Measurements from ENCODE around the gene SH3PXD2A.
"Not testable (repeated sequence)": the region's sequence is repeated elsewhere in the genome, so short reads cannot be mapped to it uniquely, and the experiment has no call there.

The SH3PXD2A gene

GRCh38 chr10:103764296-103765088, 90.9 kb downstream of the SH3PXD2A start:
- DNase-seq, result no peak

- peak in 1 of 2 experiments; percentile 32 for DNase-seq
Observed at GRCh38 chr10:103763374-103764202, 91.8 kb downstream of the SH3PXD2A start.

- no peak for DNase-seq
Observed at GRCh38 chr10:103762916-103763315, 92.5 kb downstream of the SH3PXD2A start.

DNA sequence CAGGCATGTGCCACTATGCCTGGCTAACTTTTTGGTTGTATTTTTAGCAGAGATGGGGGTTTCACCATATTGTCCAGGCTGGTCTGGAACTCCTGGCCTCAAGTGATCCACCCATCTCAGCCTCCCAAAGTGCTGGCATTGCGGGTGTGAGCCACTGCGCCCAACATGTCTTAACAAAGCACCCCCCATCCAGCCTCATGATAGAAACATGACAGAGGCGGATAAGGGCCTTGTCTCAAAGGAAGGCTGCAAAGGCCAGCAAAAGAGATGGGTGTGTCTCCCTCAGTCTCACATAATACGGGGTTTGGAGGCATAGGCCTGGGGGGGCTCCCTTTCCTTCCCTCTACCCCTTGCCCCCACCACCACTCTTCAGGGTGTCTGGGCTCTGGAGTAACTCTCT, 93.2 kb downstream of the SH3PXD2A start:
- DNase-seq, result no peak

DNA sequence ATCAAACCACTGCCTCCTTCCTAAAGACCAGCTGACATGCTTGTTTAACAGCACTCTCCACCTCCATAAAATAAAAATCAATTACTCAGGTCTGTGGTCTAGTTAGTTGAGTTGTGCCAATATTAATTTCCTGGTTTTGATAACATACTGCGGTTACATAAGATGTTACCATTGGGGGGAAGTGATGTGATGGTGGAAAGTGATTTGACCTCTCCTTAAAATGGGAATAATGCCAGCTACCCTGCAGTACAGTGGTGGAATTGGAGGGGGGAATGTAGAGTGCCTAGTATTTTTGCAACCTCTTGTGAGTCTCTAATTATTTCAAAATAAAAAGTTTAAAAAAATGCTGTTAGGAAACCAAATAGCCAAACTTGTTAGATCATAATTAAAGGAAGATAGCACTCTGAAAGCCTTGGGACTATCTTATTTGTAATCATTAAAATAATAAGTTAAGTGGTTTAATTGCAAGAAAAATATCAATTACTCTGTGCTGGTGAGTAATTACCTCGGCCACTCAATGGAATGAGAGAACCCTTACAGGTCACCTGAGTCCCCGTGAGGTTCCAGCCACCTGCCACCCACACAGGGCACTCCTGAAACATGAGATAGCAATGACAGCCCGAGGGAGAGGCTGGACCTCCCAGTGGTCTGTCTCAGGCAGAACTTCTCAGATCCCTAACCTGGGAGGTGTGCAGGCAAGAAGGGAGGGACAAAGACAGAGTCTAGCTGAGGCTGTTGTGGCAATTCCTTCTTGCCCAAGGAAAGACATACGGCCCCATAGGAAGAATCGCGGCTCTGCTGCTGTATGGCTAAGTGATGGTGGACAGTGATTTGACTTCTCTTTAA, 94.1 kb downstream of the SH3PXD2A start:
- no peak for DNase-seq

DNA sequence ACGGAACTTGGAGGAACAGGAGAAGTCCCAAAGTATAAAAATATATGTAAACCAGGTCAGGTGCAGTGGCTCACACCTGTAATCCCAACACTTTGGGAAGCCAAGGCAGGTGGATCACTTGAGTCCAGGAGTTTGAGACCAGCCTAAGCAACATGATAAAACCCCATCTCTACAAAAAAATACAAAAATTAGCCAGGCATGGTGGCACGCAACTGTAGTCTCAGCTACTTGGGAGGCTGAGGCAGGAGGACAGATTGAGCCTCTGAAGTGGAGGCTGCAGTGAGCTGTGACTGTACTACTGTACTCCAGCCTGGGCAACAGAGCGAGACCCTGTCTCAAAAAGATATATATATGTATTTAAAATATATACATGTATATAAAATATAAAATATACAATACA, 95.1 kb downstream of the SH3PXD2A start:
- not testable (repeated sequence) for DNase-seq

GRCh38 chr10:103759100-103759781, 96.1 kb downstream of the SH3PXD2A start:
- DNase-seq, result peak; percentile 42 to 53

- DNase-seq, result peak in 1 of 2 experiments; percentile 25
Observed at GRCh38 chr10:103758294-103758681, 97.1 kb downstream of the SH3PXD2A start.

DNA sequence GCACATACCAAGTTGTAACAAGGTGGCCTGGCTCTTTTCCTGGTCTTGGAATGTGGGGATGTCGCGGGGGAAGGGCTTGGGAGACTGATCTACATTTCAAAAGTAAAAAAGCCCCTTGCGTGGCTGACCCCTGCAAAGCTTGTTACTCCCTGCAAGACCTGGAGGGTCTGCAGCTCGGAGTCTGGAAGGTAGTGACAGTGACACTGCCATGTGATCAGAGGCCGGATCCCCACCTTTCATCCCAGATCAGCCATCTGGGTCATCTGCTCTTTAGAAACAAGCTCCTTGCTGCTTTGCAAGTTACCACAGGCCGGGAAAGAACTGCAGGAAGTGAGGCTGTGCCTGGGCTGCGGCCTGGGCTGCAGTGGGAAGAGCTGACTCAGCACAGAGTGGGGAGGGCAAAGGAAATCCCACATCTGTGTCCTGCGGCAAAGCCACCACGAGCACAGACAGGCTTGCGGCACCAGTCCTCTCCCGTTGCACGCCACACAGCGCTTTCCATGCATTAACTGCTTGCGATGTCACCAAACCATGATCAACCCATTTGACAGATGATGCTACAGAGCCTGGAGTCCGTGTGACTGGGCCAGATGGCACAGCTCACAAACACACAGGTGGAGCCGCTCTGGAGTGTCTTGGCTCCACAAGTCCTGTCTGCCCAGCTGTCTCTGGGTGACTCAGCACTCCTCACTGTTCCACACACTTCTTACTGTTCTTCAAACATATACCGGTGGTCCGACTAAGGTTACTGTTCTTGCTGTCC, 97.7 kb downstream of the SH3PXD2A start:
- DNase-seq, result peak; percentile 72 to 76

DNA sequence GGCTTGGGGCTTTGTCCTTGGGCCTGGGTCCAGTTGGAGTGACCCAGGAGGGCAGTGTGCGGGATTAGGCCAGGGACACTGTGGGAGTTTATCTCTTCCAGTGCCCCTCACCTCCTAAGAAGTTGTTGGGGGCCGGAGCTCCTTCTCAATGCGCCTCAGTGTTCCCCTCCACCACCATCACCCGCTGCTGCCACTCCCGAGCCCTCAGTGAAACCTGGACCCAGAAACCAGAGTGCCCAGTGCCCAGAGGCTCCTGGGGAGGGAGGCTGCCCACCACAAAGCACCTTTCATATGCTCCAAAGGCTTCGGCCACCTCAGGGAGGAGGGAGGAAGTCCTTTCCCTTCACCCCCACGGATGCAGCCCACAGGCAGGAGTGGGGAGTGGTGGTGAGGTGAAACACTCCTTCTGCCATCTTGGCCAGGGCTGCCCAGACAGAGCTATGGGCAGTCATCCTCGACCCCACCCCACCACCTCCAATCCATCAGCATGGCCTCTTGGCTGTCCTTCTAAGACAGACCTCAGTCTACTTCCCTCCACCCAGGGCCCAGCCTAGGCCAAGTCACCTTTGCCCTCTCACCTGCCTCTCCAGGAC, 99.0 kb downstream of the SH3PXD2A start:
- no peak for DNase-seq

DNA sequence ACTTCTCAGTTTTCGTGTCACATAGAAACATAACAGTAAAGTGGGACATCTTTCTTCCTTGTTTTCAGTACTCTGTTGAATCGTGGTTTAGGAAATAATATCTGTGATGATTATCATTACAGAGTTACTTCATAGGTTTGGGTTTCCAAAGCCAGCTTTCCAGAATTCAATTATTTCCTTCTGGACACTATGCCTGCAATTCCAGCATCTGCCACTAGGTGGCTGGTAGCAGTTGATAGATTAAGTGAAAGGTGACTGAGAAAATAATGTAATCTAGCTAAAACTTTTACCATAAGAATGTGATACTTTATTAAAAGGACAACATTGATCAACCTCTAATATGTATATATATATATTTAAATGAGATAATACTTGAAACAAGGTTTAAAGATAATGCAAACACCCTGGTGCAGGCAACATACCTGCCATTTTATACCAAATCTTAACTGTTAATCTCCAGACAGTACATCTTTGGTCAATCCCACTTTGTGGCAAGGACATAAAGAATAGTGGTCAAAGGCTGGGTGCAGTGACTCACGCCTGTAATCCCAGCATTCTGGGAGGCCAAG, 102.6 kb downstream of the SH3PXD2A start:
- peak; percentile 66 to 68 for DNase-seq

DNA sequence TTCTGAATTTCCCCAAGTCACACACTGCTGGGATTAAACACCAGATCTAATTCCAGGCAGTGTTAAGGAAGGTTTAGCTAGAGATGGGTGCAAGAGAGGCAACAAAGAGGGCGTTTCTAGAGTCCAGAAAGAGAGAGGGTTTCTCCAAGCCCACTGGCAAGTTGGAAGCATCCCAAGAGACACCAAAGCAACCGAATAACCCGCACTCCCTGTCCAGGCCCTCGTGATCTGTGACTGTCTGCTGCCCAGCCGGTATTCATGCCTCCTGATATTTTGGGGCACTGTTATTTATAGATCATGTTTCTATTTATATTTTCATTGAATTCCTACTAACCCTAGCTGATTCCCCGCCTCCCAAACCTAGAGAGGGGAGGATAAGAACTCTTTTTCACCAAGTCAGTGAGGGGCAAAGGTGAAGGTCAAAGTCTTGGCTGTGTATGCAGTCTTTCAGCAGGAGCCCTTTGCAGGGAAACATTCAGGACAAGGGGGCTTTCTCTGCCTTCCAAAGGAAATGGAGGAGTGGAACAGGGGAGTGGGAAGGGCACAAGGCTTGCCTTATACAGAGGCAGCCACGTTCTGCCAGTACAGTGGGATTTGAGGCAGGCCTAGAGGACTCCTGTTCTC, 103.6 kb downstream of the SH3PXD2A start:
- DNase-seq, result no peak

GRCh38 chr10:103750836-103751235, 104.5 kb downstream of the SH3PXD2A start:
- no peak for DNase-seq

GRCh38 chr10:103749779-103750178, 105.6 kb downstream of the SH3PXD2A start:
- no peak for DNase-seq

DNA sequence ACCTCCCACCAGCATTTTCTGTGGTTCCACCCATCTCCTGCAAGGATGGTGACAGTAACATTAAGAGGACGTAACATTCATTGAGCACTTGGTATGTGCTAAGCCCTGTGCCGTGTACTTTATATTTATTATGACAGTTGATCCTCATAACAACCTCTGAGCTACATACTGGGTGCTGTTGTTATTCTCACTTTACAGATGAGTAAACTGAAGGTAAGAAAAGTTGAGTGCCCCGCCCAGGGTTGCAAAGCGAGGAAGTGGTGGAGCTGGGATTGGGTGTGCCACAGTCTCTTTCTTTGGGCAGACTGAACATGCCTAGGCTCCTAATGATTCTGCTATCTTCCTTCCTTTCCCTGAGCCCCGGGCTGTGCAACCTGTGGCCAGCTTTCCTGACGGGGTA, 107.4 kb downstream of the SH3PXD2A start:
- peak; percentile 44 to 61 for DNase-seq

DNA sequence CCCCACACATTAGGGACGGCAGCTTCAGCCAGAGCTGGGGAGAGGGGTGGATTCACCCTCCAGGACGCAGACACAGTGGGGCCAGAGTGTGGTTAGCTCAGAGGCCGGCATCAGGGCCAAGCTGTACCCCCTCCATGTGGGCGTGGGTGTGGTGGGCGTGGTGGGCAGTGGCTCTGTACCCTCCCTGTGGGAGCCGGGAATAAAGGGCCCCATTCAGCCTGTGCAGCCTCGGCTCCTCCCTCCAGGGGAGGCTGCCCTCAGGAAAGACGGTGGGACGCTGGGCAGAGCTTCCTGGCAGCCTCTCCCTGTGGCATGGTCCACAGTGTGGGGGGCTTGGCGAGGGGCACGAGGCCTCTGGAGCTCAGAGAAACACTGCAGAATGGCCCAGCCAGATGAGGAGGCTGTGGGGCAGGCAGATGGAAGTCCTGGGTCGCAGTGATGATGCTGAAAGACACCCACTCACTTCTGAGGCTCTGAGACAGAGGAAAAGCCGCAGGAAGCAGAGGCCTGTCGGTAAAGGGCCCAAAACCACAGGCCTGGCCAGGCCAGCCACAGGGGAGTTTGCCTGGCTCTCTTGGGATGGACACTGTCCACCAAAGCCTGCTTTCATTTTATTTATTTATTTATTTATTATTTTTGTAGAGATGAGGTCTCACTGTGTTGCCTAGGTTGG, 108.0 kb downstream of the SH3PXD2A start:
- DNase-seq, result no peak

DNA sequence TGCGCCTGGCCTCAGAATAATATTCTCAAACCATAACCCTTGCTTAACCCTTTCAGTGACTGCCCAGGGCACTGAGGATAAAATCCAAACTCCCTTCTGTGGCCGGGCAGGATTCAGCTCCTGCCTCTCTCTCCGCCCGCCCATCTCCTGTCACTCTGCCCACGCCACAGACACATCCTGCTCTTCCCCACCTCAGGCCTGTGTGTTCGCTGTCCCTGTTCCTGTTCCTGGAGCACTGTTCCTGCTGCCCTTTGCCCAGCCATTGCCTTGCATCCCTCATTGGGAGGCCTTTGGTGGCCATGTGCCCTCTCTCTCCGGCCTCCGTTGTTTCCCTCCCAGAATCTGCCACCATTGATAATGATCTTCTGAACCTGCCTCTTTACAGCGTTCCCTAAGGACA, 108.8 kb downstream of the SH3PXD2A start:
- no peak for DNase-seq

DNA sequence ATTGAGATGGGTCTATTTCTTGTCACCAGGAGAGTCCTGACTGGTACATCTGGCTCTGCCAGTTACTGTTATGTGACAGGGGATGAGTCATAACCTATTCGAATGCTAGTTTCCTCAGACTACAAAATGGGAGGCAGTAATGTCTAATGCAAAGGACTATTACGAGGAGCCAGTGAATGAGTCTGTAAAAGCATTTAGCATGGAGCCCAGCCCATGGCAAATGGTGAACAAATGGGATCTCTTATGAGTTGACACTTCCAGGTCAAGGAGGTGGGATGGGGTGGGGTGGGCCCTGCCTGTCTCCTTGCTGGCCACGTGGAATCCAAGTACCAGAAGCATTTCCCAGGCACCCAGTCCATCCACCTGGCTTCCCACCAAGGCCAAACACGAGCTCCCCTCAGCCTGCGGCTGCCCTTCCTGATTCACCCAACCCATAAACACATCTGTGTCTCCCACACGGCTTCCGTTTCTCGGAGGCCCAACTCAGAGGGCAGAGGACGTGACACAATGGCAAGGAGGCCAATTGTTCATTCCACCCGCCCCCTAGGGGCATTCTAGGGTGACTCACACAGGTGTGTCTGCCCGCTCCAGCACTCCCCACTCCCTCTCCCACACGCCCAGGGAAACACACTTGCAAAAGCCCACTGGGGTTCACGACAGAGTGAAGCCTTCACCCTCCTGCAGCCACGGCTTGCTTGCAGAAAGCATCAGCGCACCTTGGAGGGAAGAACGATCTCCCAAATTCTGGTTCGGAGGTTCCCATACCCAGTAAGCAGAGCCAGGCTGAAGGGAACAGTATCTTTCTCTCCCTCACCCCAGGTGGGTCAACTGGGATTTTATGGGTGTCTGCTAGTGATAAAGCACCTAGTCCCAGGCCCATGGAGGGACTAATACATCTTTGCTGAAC, 109.8 kb downstream of the SH3PXD2A start:
- peak; percentile 70 to 79 for DNase-seq

DNA sequence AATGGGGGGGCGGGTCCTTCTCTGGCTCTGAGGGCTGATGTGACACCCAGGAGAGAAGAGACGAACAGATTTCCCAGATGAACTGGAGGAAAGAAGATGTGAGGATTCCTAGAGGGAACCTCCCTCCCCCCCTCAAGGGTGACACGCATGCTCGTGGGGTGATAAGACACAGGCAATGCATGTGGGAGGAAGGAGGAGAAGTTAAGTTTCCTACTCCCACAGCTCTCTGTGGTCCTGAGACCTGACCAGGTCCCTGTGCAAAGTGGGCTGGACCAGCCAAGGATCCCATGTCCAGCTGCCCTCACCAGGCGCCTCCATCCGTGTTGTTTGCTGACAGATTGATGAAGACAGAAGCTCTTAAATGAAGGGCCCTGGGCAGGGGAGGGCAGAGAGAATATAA, 112.6 kb downstream of the SH3PXD2A start:
- no peak for DNase-seq
